ENCODE data around the gene FAM120AOS.

The FAM120AOS gene

DNA sequence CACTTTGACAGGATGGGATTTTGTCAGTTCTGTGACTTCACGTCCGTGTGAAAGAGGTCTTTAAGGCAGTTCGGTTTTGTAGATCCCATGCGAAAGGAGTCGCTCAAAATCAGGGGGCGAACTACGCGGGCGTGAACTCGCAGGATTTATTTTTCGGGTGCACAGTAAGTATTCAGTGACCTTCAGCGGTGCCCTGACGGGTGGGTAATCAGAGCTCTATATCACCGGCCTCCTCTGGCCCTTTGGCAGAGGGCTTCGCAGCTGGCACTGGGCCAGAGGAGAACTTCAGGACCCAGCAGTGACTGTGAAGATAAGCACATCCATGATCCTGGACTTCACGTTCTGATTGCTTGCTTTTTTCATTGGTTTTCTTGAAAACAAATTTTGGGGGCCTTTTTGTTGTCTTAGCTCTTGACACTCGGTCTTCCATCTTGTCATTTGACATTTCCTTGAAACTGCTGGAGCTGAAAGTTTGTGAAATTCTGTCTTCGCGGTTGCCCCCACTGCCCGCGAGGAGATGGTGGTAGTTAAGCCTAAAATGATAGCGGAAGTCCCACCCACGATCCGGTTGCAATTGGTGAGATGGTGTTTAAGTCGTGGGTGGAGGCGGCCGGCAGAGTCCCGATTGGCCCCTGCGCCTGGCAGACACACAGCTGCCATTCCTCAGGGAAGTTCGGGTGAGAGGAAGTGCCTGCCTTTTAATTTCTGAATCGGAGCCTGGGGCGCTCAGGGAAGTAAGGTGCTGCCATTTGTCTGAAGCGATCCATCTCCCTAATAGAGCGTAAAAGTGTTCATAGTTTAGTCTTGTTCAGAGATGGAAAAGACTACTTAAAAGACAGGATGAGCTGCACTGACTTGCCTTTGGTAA, at the start of gene FAM120AOS:
Gene FAM120AOS (minus strand): TSS at position 535 of the 868 bp plus-strand sequence. CDS start 872 bp downstream, outside the sequence.
- in situ Hi-C loops (cut with HindIII; ENCODE audit: low sequenced_read_pairs): no loop called here

- in situ Hi-C loops (cut with HindIII; ENCODE audit: low sequenced_read_pairs): no loop called here
These were observed 48.0 kb upstream of the FAM120AOS start for GRCh38 chr9:93501406-93501805.

DNA sequence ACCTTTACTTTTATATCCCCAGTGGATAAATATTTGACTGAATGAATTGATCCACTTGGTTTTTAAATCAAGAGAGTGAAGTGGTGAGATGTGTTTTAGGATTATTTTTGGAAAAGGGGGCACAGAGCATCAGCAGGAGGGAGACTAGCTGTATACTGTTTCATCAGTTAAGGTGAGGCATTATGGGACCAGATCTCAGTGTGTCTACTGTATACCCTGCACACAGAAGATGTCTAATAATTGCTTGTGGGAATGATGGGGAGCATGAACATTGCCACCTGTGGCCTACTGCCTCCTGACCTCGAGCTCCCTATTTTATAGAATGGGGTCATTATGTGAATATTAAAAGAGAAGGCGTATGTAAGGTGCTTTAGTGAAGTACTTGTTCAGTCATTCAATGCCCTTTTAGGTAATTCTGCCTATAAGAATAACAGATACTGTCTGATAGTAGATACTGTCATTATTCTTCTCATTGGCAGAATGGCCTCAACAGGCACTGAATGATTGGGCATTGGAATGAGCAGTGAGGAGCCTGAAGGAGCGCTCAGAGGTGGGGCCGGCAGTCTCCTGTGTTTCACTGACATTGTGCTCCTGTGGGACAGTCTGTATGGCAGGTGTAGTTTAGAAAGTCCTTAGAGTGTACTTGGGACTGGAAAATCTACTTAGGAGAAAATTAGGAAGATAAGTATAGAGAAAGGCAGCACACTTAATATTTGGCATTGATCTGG, 47.4 kb upstream of the FAM120AOS start:
- in situ Hi-C loops (cut with HindIII; ENCODE audit: low sequenced_read_pairs): no loop called here

DNA sequence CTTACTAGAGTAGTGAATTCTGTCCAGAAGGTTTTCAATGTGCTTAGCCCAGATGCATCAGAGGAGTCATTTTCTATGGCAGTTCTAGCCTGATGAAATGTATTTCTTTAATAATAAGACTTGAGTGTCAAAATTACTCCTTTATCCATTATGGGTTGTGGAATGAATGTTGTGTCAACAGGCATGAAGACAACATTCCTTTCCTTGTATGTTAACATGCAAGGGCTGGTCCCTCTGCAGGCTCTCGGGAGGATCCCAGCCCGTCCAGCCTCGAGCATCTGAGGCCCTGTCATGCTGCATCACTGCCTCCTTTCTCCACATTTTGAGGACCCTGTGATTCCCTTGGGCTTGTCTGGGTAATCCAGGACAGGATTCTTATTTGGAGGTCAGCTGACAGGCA, 42.9 kb upstream of the FAM120AOS start:
- in situ Hi-C loops (cut with HindIII; ENCODE audit: low sequenced_read_pairs): no loop called here

- in situ Hi-C loops (cut with HindIII; ENCODE audit: low sequenced_read_pairs): no loop called here
These were observed 40.6 kb upstream of the FAM120AOS start for GRCh38 chr9:93493949-93494348.

DNA sequence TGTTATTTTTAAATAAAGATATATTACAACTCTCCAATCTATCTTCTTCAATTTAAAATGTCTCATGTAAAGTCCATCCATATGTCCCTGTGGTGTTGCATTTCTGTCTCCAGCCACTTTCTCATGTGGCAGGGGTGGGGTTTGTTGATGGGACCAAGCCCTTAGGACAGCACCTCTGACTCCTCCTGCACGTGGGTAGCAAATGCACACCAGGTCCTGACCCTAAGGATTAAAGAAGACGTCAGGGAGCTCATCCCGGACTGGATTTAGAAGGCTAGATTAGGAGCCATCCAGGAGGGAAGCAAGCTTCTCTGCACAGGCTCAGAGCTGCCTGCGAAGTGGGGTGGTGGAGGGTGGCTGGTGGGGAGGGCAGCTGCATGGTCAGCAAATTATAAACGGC, 38.9 kb upstream of the FAM120AOS start:
- in situ Hi-C loops (cut with HindIII; ENCODE audit: low sequenced_read_pairs): no loop called here

GRCh38 chr9:93491593-93492232, 38.3 kb upstream of the FAM120AOS start:
- in situ Hi-C loops (cut with HindIII; ENCODE audit: low sequenced_read_pairs): no loop called here

DNA sequence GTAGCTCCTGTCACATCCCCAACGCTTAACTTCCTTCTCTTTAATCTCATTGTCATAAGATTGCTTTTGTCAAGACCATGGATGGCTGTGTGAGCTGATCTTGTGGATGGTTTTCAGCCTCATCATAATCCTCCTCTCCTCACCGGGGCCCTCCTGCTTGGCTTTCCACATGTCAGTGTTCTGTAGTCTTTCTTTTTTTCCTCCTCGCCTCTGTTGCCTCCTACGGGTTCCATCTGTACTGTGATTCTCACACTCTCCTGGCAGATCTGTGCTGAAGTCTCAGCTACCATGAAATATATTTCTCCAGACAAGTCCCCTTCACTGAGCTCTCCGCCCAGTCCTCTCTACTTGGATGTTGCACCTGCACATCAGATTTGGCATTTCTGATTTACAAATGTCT, 34.9 kb upstream of the FAM120AOS start:
- in situ Hi-C loops (cut with HindIII; ENCODE audit: low sequenced_read_pairs): no loop called here

DNA sequence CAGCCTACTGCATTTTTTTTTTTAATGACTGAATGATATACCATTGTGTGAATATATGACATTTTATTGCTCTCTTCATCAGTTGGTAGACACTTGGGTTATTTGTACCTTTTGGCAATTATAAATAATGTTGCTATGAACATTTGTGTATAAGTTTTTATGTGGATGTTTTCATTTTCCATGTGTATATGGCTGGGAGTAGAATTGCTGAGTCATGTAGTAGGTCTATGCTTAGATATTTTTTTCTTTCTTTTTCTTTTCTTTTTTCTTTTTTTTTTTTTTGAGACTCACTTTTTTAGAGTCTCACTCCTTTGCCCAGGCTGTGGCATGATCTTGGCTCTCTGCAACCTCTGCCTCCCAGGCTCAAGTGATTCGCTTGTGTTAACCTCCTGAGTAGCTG, 32.9 kb upstream of the FAM120AOS start:
- in situ Hi-C loops (cut with HindIII; ENCODE audit: low sequenced_read_pairs): no loop called here

DNA sequence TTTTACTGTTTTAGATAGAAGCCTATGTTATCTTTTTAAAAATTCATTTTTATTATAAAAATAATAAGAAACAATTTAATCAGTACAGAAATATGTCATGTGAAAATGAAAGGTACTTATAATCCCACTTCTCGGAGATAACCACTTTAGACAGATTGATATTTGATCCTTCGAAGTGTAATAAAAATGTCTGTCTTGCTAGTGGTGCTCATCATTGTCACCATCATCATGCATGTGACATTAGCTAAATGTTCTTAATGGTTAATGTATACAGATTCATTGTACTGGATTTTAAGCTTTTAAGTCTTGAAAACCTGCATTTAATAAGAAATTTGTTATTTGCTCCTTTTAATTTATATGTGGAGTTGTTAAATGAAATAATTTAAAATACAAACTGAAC, 30.1 kb upstream of the FAM120AOS start:
- in situ Hi-C loops (cut with HindIII; ENCODE audit: low sequenced_read_pairs): no loop called here

DNA sequence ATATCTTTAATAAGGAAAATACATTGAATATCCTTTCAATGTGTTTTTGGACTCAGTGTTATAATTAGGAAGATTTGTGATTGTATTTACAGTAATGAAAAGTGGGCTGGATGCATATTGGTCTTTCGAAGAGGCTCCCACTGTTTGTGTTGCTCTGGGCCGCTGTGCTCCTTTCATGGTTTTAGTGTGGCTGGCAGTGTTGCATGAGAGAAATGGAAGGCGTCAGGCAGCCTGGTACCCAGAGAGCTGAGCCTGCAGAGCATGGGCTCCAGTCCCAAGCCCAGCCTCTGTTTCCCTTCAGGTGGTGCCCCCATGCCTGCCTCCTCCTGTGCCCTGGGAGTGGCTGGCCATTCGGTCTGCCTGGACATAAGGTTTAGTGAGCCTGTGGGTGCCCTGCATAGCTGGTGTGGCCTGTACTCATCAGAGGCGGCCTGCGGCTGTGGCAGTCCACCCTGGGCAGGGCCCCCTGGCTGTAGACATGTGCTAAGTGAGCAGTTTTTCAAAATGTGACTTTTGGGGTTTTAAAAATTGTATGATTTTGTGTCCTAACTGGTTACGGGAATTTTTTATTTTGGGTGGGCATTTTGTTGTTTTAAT, 27.4 kb upstream of the FAM120AOS start:
- in situ Hi-C loops (cut with HindIII; ENCODE audit: low sequenced_read_pairs): no loop called here

DNA sequence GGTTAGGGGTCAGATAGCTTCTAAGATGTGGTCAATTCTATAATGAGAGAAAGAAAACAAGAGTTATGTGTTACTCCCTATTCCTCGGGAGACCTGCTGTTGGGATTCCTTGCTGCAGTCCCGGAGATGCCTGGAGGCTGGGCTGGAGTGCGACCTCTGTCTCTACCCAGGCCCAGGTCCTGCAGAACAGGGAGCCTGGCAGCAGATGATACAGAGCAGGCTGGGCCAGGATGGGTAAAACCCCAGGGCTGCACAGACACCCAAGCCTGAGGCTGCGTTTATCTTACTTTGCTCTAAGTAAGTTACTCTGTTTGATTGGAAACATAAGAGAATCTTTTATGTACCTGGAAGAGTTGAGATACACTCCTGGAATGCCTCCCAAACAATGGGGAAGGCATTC, 26.9 kb upstream of the FAM120AOS start:
- in situ Hi-C loops (cut with HindIII; ENCODE audit: low sequenced_read_pairs): no loop called here

- in situ Hi-C loops (cut with HindIII; ENCODE audit: low sequenced_read_pairs): no loop called here
These were observed 26.3 kb upstream of the FAM120AOS start for GRCh38 chr9:93479726-93480125.

DNA sequence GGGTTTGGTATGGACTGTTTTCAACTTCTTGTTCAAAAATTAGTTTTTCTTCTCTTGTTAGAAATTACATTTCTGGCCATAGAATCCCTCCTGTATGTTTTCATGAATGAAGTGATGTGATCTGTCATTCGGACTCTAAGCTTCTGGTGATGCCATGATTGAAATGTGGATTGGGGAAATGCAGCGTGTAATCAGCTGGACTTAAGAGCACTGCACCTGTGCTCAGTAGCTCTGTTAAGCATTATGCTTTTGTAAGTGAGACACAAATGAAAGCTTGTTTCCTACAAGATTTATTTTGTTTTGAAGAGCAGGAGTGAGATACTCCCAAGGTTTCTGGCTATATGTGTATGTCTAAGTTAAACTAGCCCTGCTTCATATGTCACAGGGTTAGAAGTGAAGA, 24.0 kb upstream of the FAM120AOS start:
- in situ Hi-C loops (cut with HindIII; ENCODE audit: low sequenced_read_pairs): no loop called here

GRCh38 chr9:93476924-93477323, 23.5 kb upstream of the FAM120AOS start:
- in situ Hi-C loops (cut with HindIII; ENCODE audit: low sequenced_read_pairs): no loop called here

- in situ Hi-C loops (cut with HindIII; ENCODE audit: low sequenced_read_pairs): no loop called here
These were observed 22.5 kb upstream of the FAM120AOS start for GRCh38 chr9:93475856-93476255.

DNA sequence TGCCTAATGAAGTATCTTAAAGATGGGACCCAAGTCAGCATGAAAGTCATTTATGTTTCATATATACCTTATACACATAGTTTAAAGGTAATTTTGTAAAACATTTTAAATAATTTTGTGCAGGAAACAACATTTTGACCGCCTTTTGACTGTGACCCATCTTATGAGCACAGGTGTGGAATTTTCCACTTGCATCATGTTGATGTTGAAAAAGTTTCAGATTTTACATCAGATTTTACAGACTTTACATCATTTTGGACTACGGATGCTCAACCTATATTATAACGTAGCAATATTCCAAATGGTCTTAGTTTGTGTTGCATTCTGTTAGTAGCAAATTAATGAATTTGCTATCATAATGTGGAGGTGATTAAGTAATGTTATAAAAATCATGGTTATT, 21.7 kb upstream of the FAM120AOS start:
- in situ Hi-C loops (cut with HindIII; ENCODE audit: low sequenced_read_pairs): no loop called here

DNA sequence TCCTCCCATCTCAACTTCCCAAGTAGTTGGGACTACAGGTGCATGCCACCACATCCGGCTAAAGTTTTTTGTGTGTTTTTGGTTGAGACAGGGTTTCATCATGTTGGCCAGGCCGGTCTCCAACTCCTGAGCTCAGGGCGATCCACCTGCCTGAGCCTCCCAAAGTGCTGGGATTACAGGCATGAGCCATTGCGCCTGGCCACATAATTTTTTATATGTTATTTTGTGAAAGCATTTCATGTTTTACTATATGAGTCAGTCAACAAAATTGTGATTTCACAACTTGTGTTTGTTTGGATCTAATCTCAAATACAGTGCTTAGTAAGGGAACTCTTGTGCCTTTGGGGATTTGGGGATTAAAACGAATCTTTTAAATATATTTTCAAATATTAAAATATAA, 20.0 kb upstream of the FAM120AOS start:
- in situ Hi-C loops (cut with HindIII; ENCODE audit: low sequenced_read_pairs): no loop called here

DNA sequence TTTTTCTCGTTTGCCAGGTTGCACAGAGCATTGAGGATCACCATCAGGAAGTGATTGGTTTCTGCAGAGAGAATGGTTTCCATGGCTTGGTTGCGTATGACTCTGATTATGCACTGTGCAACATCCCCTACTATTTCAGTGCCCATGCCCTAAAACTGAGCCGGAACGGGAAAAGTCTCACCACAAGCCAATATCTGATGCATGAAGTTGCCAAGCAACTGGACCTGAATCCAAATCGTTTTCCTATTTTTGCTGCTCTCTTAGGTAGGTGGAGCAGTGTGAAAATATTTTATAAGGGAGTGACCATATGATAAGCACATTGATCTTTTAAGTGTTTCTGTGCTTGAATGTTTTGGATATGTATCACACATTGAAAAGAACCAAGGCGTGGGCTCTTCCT, 17.7 kb upstream of the FAM120AOS start:
- in situ Hi-C loops (cut with HindIII; ENCODE audit: low sequenced_read_pairs): no loop called here

- in situ Hi-C loops (cut with HindIII; ENCODE audit: low sequenced_read_pairs): no loop called here
These were observed 17.0 kb upstream of the FAM120AOS start for GRCh38 chr9:93470391-93470790.

DNA sequence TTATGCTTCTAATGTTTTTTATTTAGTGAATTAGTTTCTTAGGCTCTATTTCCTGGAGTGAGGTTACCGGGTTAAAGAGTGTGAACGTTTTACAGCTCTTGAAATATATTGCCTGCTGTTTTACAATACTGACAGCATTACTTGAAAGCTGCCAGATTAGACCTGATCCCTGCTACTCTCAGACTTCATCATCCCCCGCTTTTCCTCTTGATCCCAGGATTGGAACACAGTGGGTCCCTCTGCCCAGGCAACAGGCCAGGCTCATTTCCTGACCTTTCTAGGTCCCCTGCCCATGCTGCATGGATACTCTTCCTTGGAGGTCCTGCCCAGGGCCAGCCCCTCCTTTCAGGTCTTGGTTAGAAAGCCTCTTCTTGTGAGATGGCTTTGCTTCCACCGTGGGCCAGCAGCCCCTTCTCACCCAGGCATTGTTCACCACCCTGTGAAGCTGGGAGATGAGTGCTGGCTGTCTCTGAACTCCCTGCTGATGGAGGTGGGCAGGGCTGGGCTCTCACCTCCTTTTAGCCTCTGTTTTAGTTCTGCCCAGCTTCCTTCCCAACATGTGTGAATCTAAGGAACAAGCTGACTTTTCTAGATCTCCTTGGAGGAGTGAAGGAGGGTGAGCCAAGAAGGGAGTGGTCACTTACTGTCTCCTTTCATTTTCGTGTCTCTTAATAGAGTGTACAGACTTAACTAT, 15.5 kb upstream of the FAM120AOS start:
- in situ Hi-C loops (cut with HindIII; ENCODE audit: low sequenced_read_pairs): no loop called here
